H1 (cell line): ENCODE results near the gene BABAM2. TPM values are rescaled to one million over a fixed set of nuclear protein-coding genes. Genes with fewer than 3 reads are reported as not detected.

Experiments used
- CTCF ChIA-PET: fragments of 300-600 bp; sonication (Branson Sonifier 250); formaldehyde crosslinking; loops from one replicate; lab custom pipeline; 2021; ENCODE audit not compliant: partially characterized antibody; lab: Charles Lee
- POLR2A ChIA-PET: fragments of 300-600 bp; sonication (Branson Sonifier 250); formaldehyde crosslinking; loops from one replicate; lab custom pipeline; 2021; ENCODE audit warnings: inconsistent platforms; ENCODE audit not compliant: partially characterized antibody; lab: Charles Lee
- DNase-seq, 2 experiments: peaks; one replicate each; pipeline versions ENCODE4 v3.0.0 to v3.0.0-alpha.2; 2010 to 2022; ENCODE audit warnings: low spot score in 2 of 2, low read depth in 1 of 2, mixed read lengths in 1 of 2
- FAIRE-seq: peaks from 2 replicates; lab custom pipeline; 2011; peaks lifted over from hg19 to GRCh38; lab: Jason Lieb, UNC
- H2AFZ ChIP-seq: 2 replicates; pipeline ENCODE4 v1.8.1; 2012; ENCODE audit warnings: low read length, inconsistent platforms
- H2AK5ac ChIP-seq: 2 replicates; pipeline ENCODE4 v1.6.1; 2013; ENCODE audit warnings: low read depth, low read length
- H2BK120ac ChIP-seq: replicated peaks from 2 replicates; pipeline ENCODE3; 2013; ENCODE audit warnings: low read depth, low read length, inconsistent platforms
- H2BK12ac ChIP-seq: 2 replicates; pipeline ENCODE4 v1.6.1; 2013; ENCODE audit warnings: low read depth, low read length
- H2BK15ac ChIP-seq: 2 replicates; pipeline ENCODE4 v1.6.1; 2013; ENCODE audit warnings: low read length
- H2BK20ac ChIP-seq: 2 replicates; pipeline ENCODE4 v1.6.1; 2013; ENCODE audit warnings: low read length
- H2BK5ac ChIP-seq: 2 replicates; pipeline ENCODE4 v1.6.1; 2013; ENCODE audit warnings: low read depth, low read length
- H3K14ac ChIP-seq: 2 replicates; pipeline ENCODE4 v1.6.1; 2013; ENCODE audit warnings: inconsistent platforms; ENCODE audit not compliant: insufficient read length
- H3K18ac ChIP-seq: 2 replicates; pipeline ENCODE4 v1.6.1; 2013; ENCODE audit warnings: low read length; ENCODE audit errors: extremely low read depth
- H3K23ac ChIP-seq: 2 replicates; pipeline ENCODE4 v1.6.1; 2013; ENCODE audit warnings: inconsistent platforms; ENCODE audit not compliant: insufficient read length
- H3K23me2 ChIP-seq: 2 replicates; pipeline ENCODE4 v1.6.1; 2013; ENCODE audit warnings: low read depth, low read length
- H3K27ac ChIP-seq: 2 replicates; pipeline ENCODE4 v1.6.1; 2011; ENCODE audit warnings: low read depth, low read length, inconsistent platforms
- H3K27me3 ChIP-seq, 4 experiments: replicated peaks in 1 of 4; 1 replicate in 1 of 4; 2 replicates in 3 of 4; pipeline versions ENCODE4 v1.6.1 to v1.8.1; 2011 to 2013; ENCODE audit warnings: low read length in 3 of 4, mild to moderate bottlenecking in 3 of 4, inconsistent platforms in 2 of 4, mixed read lengths in 2 of 4, moderate library complexity in 1 of 4; ENCODE audit not compliant: control insufficient read depth in 3 of 4, insufficient read depth in 3 of 4; ENCODE audit errors: extremely low read depth in 1 of 4
- H3K36me3 ChIP-seq, 4 experiments: 2 replicates each; pipeline versions ENCODE4 v1.6.1 to v1.8.1; 2011 to 2013; ENCODE audit warnings: mild to moderate bottlenecking in 4 of 4, low read length in 3 of 4, moderate library complexity in 2 of 4, control low read depth in 1 of 4, inconsistent platforms in 1 of 4; ENCODE audit not compliant: insufficient read depth in 4 of 4, control insufficient read depth in 2 of 4
- H3K4ac ChIP-seq: replicated peaks from 2 replicates; pipeline ENCODE3; 2013; ENCODE audit warnings: low read length, low read depth, mixed read lengths, inconsistent platforms; ENCODE audit not compliant: insufficient read length
- H3K4me1 ChIP-seq, 4 experiments: replicated peaks in 1 of 4; 1 replicate in 1 of 4; 2 replicates in 3 of 4; pipeline versions ENCODE4 v1.6.1 to v1.8.1; 2011 to 2013; ENCODE audit warnings: low read length in 3 of 4, inconsistent platforms in 2 of 4, mixed read lengths in 1 of 4; ENCODE audit not compliant: insufficient read depth in 4 of 4, control insufficient read depth in 3 of 4
- H3K4me2 ChIP-seq, 2 experiments: 2 replicates each; pipeline versions ENCODE4 v1.6.1 to v1.8.1; 2011 to 2013; ENCODE audit warnings: low read depth in 2 of 2, low read length in 2 of 2, control low read depth in 1 of 2, inconsistent platforms in 1 of 2, mild to moderate bottlenecking in 1 of 2; ENCODE audit not compliant: insufficient read depth in 1 of 2
- H3K4me3 ChIP-seq, 4 experiments: fragments of 200-600, 300-600 bp in 1 of 4; sonication (generic), shearing (Covaris generic), sonication (Bioruptor Twin) in 1 of 4; 2 replicates each; pipeline versions ENCODE4 v1.5.1 to v1.8.1; 2011 to 2016; ENCODE audit warnings: low read length in 4 of 4, low read depth in 3 of 4, control low read depth in 2 of 4, inconsistent platforms in 2 of 4, mild to moderate bottlenecking in 2 of 4, mixed read lengths in 1 of 4, moderate library complexity in 1 of 4; ENCODE audit not compliant: insufficient read depth in 2 of 4; ENCODE audit errors: extremely low read depth in 1 of 4
- H3K56ac ChIP-seq: replicated peaks from 2 replicates; pipeline ENCODE3; 2013; ENCODE audit warnings: low read depth, mild to moderate bottlenecking, mixed read lengths, low read length, inconsistent platforms; ENCODE audit not compliant: insufficient read length
- H3K79me1 ChIP-seq: 2 replicates; pipeline ENCODE4 v1.6.1; 2013; ENCODE audit warnings: low read depth, low read length, control low read depth
- H3K79me2 ChIP-seq, 2 experiments: 2 replicates each; pipeline versions ENCODE4 v1.6.1 to v1.8.1; 2012 to 2013; ENCODE audit warnings: low read length in 2 of 2, mild to moderate bottlenecking in 2 of 2, inconsistent platforms in 1 of 2; ENCODE audit not compliant: insufficient read depth in 2 of 2, control insufficient read depth in 1 of 2
- H3K9ac ChIP-seq, 4 experiments: replicated peaks in 1 of 4; 1 replicate in 1 of 4; 2 replicates in 3 of 4; pipeline versions ENCODE4 v1.6.1 to v1.8.1; 2011 to 2013; ENCODE audit warnings: low read depth in 3 of 4, low read length in 3 of 4, control low read depth in 2 of 4, mild to moderate bottlenecking in 2 of 4, moderate library complexity in 2 of 4, inconsistent platforms in 1 of 4; ENCODE audit errors: extremely low read depth in 1 of 4
- H3K9me3 ChIP-seq, 2 experiments: 2 replicates each; pipeline versions ENCODE4 v1.6.1 to v1.8.1; 2012 to 2013; ENCODE audit warnings: mild to moderate bottlenecking in 2 of 2, moderate library complexity in 2 of 2, control low read depth in 1 of 2, inconsistent platforms in 1 of 2, low read depth in 1 of 2, low read length in 1 of 2, mixed read lengths in 1 of 2; ENCODE audit not compliant: insufficient read depth in 2 of 2
- H4K20me1 ChIP-seq, 2 experiments: replicated peaks in 1 of 2; 2 replicates each; pipeline versions ENCODE3 to v1.8.1; 2011 to 2013; ENCODE audit warnings: inconsistent platforms in 2 of 2, low read length in 2 of 2, mild to moderate bottlenecking in 1 of 2; ENCODE audit not compliant: insufficient read depth in 2 of 2, control insufficient read depth in 1 of 2
- H4K5ac ChIP-seq: 2 replicates; pipeline ENCODE4 v1.6.1; 2013; ENCODE audit warnings: low read length, low read depth, mixed read lengths, inconsistent platforms; ENCODE audit not compliant: insufficient read length
- H4K8ac ChIP-seq: 2 replicates; pipeline ENCODE4 v1.8.0; 2013; ENCODE audit warnings: mild to moderate bottlenecking, moderate library complexity, low read length, inconsistent platforms; ENCODE audit not compliant: insufficient read depth; ENCODE audit errors: extremely low read depth
- H4K91ac ChIP-seq: replicated peaks from 2 replicates; pipeline ENCODE3; 2013; ENCODE audit warnings: low read length, mixed read lengths, inconsistent platforms; ENCODE audit not compliant: insufficient read length
- SIN3A ChIP-seq, 2 experiments: IDR thresholded peaks in 1 of 2; conservative IDR thresholded peaks in 1 of 2; 2 replicates each; pipeline ENCODE4 v1.6.1; 2011 to 2012; ENCODE audit warnings: low read length in 2 of 2, improper control_type of control experiment in 1 of 2, low read depth in 1 of 2, mild to moderate bottlenecking in 1 of 2
- SIRT6 ChIP-seq: IDR thresholded peaks from one replicate; pipeline ENCODE4 v1.7.1; 2012; ENCODE audit warnings: low read length, inconsistent platforms
- SP2 ChIP-seq: IDR thresholded peaks from 2 replicates; pipeline ENCODE4 v1.6.1; 2012; ENCODE audit warnings: mild to moderate bottlenecking, low read length, inconsistent platforms
- polyA plus RNA-seq, 7 experiments: library from polyadenylated mRNA; depleted of rRNA in 3 of 7; stranded (reverse) in 5 of 7; unstranded in 2 of 7; fragments of >200 nt in 5 of 7; fragments of 200-250 nt in 2 of 7; gene quantifications; 1 replicate in 5 of 7; 2 replicates in 1 of 7; 4 replicates in 1 of 7; pipeline versions ENCODE4 v1.2.1 to v1.2.3, GENCODE V29; 2011 to 2013; ENCODE audit warnings: missing spikeins in 2 of 7, mixed read lengths in 2 of 7
- total RNA-seq: library from RNA; stranded (reverse); fragmentation: NEBNext Ultra II Directional; extraction: Animal tissue kit (Norgen Biotek cat#: 25700); gene quantifications from 2 replicates; pipeline ENCODE4 v1.2.1, GENCODE V29; 2021

The BABAM2 gene
- total and polyA plus RNA-seq, 2 of the 8 experiments (the other 6 are each of a cell fraction or from before 2014, with no cell fraction given), result 15.8 to 20.9 TPM

DNA sequence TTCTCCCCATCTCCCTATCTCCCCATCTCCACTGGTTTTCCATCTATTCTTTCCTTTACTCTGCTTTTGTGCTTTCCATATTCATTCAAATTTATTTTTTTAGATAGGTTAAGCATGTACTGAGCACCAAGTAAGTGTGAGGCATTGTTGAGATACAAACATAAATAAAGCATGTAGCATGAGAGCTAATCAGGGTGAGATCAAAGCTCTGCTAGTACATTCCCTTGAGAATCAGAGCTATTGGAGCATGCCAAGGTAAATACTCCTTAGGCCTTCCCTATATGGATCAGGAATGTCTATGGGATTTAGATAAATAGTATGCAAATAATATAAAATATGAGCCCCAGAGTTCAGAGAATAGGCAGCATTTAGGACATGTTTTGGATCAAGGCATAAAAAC lies 25.3 kb downstream of the BABAM2 start:
- Histone ChIP-seq H2BK15ac (no peak overlapping the region), H2BK12ac (no peak overlapping the region), H4K8ac (no peak overlapping the region), H3K4me1 (0 out of 7 replicates have a peak, but pooled peaks cover 0 to 2% (median 0%) of the 10 kb centered on the region in 4 experiments), H3K56ac (no peak overlapping the region), H3K14ac (no peak overlapping the region), H3K23ac (no peak overlapping the region), H3K4me3 (no peak overlapping the region), H3K18ac (no peak overlapping the region), H4K91ac (no peak overlapping the region), H3K23me2 (no peaks in the 10 kb centered on the region), H3K9me3 (no peaks in the 10 kb centered on the region), H3K9ac (no peak overlapping the region), H3K4me2 (no peak overlapping the region), H4K5ac (no peak overlapping the region), H3K27me3 (no peaks in the 10 kb centered on the region), H3K79me1 (no peaks in the 10 kb centered on the region), H2BK120ac (no peak overlapping the region), H2BK5ac (no peak overlapping the region), H3K4ac (no peak overlapping the region), H3K27ac (no peak overlapping the region), H2AFZ (no peak overlapping the region), H3K79me2 (no peaks in the 10 kb centered on the region), H3K36me3 (no peaks in the 10 kb centered on the region), H2AK5ac (no peak overlapping the region), H4K20me1 (no peaks in the 10 kb centered on the region), H2BK20ac (no peak overlapping the region)
- ChIA-PET CTCF (no interaction called here), POLR2A (no interaction called here)
- DNase-seq (no peak), FAIRE-seq (no peak)
- TF ChIP-seq SIN3A (conservative IDR thresholded peaks at IDR 0.05 in 1 of 2, IDR thresholded peaks at IDR 0.05 in 1 of 2; ENCODE audit: low read depth in 1 of 2, low read length in 2 of 2) (no peak), SP2 (no peak), SIRT6 (no peak)
